ENCODE results near the gene SLC66A2. TPM values are rescaled to one million over a fixed set of nuclear protein-coding genes. Genes with fewer than 3 reads are reported as not detected.

SLC66A2 gene
- total RNA-seq, 1 donor from 2014 or later, result 31.6 TPM

DNA sequence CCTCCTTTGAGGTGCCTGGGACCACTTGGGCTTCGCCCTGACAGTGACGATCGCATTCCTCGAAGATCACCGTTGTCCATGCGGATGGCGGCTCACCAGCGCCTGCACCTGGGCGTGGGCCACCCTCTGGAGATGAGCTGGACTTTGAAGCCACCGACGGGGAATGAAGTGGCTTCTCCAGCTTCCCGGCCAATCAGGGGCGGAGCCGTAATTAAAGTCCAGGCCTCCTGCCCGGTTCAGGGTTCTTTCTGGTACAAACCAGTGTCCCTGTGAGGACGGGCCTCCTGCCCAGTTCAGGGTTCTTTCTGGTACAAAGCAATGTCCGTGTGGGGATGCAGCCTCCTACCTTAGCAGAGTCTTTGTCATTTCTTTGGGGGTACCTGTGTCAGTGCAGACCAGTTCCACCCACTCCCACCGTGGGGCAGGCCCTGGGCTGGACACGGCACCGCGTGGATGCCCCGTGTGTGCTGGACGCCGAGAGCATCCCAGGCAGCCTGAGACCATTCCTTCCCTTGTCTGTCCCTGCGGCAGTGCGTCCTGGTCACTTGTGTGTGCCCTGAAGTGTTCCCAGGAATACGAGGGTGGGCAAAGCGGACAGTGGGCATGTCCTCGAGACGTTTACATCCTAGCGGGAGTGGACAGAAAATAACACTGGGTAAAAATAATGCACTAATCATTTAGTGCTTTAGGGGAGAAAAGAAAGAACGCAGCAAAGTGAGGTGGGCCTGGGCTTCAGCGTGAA lies 98.7 kb downstream of the SLC66A2 start:
- Mint-ChIP-seq H3K4me1 (ENCODE audit: low read depth) (peaks cover 1% of the 10 kb centered on the region), H3K27me3 (peaks cover 23% of the 10 kb centered on the region), H3K27ac (no peak overlapping the region), H3K4me3 (ENCODE audit: low read depth) (no peak overlapping the region), H3K36me3 (ENCODE audit: insufficient read depth) (no peaks in the 10 kb centered on the region), H3K9me3 (ENCODE audit: low read depth) (no peaks in the 10 kb centered on the region)
- DNase-seq (ENCODE audit: low spot score, unreplicated experiment), result no peak
- no peak for TF ChIP-seq CTCF (IDR thresholded peaks at IDR 0.05; ENCODE audit: unreplicated experiment)

Other genes starting within 250 kb of the SLC66A2 start
- gene KCNG2, start 153.7 kb downstream of the SLC66A2 start, total RNA-seq, result not detected in 2 replicates
- gene HSBP1L1, start 13.0 kb upstream of the SLC66A2 start, total RNA-seq, result 7.0 and 8.0 TPM in 2 replicates
- gene TXNL4A, start 36.9 kb upstream of the SLC66A2 start, total RNA-seq, result 103 and 104 TPM in 2 replicates
- gene RBFA, start 82.8 kb upstream of the SLC66A2 start, total RNA-seq, result 34.2 and 34.3 TPM in 2 replicates
- gene ADNP2, start 157.6 kb upstream of the SLC66A2 start, total RNA-seq, result 31.8 and 33.4 TPM in 2 replicates